GM21515 (cell line): ENCODE results near the gene PCSK7.
"Not testable (repeated sequence)": the region's sequence is repeated elsewhere in the genome, so short reads cannot be mapped to it uniquely, and the experiment has no call there.

Experiments
- ATAC-seq: cut with Tn5 transposase; IDR thresholded peaks from one replicate; pipeline ENCODE4 v1.9.1; 2021; ENCODE audit not compliant: unreplicated experiment

PCSK7 gene

DNA sequence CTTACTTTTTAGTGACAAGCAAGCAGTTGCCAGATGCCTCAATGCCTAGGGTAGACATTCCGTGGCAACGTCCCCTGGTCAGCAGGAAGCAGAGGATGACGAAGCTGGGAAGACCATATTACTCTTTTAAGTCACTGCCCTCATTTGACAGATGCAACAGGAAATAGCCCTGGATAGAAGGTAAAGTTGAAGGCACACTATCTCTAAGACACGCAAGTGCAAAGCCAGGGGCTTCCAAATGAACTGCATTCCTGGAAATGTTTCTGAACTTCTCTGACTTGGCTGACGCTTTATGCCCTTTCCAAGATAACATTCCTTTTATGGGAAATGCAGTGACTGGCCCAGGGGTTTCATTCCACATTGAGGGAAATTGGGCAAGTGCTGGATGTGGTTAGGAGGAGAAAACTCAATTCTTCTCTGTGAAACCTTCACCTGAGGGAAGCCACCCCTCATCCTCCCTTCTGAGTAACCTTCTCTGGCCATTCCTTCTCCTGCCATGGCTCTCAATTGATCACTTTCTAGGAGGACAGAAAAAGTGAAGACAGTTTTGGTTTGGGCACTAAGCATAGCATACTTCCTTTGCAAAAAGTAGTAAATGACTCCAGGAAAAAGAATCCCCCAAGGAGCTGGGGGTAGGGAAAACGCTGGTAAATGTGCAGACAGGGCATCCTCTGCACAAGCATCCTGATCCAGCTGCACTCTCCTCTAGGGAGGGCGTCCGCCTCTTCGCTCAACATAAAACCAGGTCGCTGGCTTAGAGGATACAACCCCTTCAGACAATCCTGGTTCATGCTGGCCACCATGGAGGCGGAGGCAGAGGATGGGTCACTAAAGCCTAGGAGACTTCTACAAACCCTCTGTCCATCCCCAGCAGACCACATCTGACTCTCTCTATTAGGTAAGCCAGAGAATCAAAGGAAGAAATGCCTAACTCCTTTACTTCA is 14.5 kb downstream of the PCSK7 start:
- ATAC-seq = no peak

DNA sequence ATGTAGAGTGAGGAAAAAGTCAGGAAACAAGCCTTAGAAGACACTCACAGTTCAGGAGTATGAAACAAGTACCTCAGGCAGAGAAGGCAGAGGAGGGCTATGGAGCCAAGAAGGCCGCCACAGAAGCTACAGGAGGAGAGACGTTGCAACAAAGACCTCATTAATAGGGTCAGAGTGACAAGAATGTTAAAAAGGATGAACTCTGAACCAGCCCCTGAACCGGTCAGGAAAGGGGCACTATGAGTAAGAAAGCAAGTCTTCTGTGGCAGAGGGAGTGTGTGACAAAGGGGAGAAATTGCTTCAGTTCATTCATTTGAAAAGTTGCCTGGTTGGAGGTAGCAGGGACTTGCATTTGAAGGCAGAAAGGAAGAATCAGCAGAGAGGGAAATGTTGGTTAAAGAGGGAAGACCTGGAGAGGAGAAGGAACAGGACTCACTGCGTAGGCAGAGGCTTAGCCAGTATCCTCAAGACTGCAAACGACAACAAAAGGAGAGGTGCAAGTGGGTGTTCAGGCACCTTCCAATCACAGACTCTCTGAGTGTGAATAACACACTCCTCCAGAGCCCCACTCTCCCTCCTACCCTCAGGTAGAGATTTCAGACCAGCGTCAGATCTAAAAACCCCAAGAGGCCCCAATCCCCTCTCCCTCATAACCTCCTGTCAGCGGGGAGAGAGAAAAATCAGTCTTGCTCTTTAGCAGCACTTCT is 17.3 kb downstream of the PCSK7 start:
- no peak for ATAC-seq

DNA sequence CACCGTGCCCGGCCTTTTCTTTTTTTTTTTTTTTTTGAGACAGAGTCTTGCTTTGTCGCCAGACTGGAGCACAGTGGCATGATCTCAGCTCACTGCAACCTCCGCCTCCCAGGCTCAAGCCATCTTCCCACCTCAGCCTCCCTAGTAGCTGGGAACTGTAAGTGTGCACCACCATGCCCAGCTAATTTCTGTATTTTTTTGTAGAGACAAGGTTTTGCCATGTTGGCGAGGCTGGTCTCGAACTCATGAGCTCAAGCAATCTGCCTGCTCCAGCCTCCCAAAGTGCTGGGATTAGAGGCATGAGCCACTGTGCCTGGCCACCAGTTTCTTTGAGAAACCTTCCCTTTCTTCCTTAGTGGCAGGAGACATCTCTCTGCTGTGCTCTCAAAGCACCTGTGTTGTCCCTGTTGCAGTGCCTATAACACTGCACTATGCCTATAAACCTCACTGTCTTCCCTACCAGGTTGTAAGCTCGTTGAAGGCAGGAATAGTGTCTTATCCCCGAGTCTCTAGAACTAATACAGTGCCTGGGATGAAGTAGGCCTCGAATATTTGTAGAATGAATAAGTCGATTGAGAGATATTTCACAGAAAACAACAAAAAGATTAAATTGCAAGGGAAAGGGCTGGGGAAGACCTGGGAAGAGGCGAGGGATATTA is 19.0 kb downstream of the PCSK7 start:
- ATAC-seq = no peak

DNA sequence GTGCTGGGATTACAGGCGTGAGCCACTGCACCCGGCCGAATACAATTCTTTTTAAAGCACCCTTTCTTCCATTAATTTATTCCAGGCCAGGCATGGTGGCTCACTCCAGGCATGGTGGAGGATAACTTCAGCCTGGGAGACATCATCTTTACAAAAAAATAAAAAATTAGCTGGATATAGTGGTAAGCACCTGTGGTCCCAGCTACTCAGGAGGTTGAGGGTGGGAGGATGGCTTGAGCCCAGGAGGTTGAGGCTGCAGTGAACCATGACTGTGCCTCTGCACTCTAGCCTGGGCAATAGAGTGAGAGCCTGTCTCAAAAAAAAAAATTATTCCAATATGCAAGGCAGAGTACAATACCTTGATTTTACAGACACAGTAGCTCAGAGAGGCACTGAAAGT is 21.3 kb downstream of the PCSK7 start:
- ATAC-seq = no peak

DNA sequence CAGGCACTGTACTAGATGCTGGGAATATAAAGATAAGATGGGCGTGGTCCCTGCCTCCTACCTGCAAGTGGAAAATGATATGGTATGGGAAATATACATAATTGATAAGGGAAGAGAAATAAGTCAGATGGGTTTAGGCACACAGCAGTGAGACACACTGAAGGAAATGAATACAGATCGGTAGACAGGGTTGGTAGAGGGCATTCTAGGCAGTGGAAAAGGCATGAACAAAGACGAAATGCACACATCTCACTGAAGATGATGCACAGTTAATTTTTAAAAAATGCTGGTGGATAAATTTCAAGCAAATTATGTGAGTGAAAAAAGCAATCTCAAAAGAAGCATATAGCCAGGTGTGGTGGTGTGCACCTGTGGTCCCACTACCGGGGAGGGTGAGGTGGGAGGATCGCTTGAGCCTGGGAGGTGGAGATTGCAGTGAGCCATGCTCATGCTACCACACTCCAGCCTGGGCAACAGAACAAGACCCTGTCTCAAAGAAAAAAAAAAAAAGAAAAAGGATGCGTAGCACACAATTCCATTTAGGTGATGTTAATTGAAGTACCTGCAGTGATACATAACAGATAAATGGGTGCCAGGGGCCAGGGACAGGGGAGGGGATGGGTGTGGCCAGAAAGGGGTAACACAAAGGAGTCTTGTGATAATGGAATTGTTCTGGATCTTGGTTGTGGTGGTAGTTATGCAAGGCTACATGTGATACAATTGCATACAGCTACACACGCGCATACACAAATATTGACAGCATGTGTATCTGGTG is 22.3 kb downstream of the PCSK7 start:
- ATAC-seq = not testable (repeated sequence)

DNA sequence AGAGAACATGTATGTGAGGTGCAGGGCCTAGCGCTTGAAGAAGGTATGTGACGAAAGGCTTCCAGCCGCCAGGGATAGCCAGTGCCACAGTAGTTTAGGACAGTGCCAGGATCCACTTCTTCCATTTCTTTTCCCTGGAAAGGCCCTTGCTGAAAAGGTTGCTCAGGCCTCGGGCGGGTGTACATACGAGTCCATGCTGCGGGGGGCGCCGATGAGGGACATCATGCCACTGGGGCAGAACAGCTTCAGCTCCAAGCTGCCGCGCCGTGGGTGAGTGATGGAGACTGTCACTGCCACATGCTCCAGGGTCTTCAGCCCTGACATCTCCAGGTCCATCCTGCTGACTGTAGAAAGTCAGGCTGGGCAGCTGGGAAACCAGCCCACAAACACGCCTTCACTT is 23.2 kb downstream of the PCSK7 start:
- not testable (repeated sequence) for ATAC-seq

DNA sequence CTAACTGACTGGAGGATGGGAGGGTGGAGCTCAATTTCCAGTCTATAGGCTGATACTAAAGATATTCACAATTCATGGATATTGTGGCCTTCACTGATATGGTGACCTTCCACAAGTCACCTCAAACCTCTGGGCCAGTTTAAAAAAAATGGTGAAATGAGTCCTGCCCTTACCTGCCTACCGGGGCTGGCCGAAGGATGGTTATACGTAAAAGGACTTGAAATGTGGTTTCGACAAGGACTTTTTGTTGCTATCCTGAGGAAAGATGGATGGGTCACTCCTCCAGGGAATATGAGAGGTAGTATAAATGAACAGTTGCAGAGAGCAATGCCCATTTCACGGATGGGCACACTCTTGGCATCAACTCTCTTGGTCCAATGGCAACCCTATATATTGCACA is 24.4 kb downstream of the PCSK7 start:
- ATAC-seq = not testable (repeated sequence)

DNA sequence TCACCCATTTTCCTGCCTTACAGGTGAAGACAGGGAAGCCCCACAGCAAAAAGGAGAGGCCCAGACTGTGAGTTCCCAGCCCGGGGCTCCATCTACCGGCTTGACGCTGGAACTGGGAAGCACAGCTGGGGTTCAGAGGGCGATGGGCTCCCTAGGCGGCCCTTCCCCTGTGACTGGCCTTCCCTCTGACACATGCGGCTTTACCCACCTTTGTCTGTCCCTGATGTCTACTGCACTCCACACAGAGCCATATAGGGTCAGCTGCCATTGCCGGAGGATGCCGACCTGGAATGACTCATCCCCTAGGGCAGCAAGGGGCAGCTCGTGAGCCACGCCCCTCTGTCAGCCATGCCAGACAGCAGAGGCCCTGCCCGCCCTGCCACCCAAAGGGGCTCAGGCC is 25.0 kb downstream of the PCSK7 start:
- not testable (repeated sequence) for ATAC-seq

DNA sequence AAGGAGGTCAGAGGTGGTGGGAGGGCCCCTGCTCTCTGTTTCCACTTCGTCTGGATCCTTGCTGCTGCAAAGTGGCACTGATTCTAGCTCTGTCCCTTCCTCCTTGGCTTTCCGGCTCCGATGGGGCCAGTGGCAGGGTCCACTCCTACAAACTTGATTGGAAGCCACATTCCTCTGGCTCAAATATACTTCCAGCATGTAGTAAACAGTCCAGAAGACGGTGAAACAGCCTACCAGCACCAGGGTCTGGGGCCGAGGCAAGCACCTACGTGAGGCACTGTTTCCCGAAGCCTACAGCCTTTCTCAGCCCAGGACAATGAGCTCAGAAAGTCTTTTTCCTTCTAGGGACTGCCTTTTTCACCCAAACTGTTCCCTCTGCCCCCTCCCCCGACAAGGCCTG is 25.8 kb downstream of the PCSK7 start:
- ATAC-seq = not testable (repeated sequence)

DNA sequence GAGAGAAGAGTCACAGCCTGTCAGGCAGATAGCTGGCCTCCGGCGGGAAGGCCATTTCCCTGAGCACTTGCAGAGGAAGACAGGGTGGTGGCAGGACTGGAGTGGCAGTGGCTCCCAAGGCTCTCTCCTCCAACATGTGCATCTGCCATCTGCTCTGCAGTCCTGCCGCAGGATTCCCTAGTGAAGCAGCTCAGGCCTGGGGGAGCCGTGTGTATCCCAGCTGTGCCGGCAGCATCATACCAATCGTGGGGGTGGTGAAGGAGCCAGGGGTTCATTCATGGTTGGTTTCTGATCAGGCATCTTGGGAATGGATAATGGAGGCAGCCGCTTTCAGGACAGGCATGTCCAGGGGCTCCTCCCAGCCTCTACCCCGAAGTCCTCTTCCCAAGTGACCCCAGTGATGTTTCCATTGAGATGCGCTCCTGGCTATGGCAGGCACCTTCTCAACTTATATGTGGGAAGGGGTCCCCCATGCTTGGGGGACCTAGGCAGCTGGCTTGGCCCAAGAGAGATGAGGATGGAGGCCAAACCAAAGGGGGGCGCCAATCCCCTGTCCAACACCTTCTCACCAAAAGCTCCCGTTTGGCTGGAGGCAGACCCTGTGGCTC is 26.6 kb downstream of the PCSK7 start:
- ATAC-seq = no peak

DNA sequence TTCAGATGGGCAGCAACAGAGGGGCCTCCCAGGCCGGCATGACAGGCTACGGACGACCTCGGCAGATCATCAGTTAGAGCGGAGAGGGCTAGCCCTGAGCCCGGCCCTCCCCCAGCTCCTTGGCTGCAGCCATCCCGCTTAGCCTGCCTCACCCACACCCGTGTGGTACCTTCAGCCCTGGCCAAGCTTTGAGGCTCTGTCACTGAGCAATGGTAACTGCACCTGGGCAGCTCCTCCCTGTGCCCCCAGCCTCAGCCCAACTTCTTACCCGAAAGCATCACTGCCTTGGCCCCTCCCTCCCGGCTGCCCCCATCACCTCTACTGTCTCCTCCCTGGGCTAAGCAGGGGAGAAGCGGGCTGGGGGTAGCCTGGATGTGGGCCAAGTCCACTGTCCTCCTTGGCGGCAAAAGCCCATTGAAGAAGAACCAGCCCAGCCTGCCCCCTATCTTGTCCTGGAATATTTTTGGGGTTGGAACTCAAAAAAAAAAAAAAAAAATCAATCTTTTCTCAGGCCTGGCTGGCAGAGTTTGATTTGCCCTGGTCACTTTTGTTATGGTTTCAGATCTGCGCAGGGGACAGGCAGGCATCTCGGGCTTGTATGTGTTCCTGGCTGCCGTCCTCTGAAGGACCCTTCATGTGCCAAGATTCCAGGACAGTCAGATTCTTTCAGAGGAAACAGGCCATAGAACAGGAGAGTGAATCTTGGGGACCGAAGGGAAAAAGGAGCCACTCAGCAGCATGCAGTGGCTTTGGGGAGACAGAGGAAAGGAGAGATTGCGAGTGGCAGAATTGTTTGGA is 27.4 kb downstream of the PCSK7 start:
- no peak for ATAC-seq

DNA sequence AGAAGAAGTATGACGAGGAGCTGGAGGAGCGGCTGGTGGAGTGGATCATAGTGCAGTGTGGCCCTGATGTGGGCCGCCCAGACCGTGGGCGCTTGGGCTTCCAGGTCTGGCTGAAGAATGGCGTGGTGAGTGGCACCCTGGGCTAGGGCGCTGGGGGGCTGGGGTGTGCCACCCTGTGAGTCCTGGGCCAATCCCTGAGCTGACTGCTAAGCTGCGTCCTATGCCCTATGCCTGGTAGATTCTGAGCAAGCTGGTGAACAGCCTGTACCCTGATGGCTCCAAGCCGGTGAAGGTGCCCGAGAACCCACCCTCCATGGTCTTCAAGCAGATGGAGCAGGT is 28.8 kb downstream of the PCSK7 start:
- ATAC-seq = no peak

DNA sequence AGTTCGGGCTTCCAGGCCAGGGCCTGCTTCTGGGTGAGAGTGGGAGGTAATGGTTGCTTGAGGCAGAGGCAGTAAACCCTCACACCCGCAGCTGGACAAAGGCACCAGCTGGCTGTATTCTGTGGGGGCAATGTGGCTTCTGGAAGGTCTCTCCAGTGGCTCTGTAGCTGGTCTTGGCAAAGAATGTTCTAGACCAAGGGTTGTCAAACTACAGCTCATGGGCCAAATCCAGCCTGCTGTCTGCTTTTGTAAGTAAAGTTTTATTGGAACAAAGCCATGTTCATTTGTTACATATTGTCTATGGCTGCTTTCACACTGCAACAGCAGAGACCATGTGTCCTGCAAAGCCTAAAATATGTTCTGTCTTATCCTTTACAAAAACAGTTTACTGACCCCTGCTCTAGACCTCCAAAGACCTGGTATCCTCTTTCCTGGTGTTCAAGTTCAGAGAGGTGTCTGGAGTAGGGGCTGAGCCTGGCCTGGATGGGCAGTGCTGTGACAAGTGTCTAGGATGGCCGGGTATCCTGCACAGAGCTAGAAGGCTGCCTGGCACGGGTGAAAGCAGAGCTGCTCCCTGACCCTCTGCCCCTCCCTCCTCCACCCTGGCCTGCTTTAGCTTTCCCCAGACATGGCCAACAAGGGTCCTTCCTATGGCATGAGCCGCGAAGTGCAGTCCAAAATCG is 29.3 kb downstream of the PCSK7 start:
- no peak for ATAC-seq

DNA sequence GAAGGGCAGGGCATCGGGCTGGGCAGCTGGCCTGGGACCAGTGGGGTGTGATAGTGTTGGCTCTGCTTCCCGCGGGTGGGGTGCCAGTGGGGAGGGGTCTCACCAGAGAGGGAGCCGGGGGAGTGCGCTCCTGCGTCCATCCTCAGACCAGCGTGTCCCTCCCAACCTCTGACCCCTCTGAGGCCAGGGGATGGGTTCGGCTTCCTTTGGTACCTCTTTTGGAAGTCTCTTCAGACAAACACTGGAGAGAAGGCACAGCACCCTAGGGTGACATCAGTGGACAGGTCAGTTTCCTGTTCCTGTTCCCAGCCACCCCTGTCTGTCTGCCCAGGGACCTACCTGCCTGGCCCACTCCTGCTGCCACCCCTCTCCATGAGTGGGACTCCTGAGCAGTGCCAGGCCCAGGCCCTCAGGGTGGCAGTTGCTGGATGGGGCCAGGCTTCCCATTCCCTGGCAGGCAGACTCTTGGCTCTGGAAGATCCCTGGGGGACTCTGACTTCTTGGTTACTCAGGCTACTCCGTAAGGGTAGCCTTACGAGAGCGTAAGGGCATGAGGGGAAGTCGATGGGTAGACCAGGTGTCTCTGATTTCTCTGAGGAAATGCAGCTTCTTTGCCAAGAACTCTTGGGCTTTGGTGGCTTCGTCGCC is 30.1 kb downstream of the PCSK7 start:
- no peak for ATAC-seq

DNA sequence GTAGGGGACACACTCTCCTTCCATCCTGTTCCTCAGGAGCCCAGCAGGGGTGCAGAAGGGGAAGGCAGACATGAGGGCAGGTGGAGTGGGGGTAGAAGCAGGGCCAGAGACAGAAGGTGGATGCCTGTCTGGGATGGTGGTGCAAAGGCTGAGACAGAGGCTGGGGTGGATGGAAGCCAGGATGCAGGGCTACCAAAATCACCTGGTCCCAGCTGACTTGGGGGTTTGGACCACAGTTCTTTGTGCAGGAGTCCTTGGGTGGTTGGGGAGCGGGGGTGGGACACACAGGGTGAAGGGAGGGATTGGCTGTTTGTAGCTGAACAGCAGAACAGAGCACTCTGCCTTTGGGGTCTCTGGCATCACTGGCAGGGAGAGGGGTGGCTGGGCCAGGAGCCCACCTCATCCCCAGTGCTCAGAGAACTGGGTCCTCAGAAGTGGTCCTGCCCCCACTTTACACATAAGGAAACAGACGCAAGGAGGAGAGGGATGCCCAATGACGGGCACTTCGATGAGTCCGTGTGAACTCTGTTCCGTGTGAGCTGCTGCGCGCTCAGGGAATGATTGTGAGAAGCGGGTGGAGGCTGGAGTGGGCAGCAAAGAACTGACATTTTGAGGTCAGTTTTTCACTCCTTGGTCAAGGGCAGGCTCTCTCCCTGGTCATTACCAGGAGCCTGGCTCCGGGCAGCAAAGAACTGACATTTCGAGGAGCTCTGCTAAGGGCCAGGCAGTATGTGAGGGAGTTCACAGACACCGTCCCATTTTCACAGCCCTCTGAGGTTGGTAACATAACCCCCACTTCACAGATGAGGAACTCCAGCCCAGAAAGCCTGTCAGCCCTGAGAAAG is 30.8 kb downstream of the PCSK7 start:
- no peak for ATAC-seq

DNA sequence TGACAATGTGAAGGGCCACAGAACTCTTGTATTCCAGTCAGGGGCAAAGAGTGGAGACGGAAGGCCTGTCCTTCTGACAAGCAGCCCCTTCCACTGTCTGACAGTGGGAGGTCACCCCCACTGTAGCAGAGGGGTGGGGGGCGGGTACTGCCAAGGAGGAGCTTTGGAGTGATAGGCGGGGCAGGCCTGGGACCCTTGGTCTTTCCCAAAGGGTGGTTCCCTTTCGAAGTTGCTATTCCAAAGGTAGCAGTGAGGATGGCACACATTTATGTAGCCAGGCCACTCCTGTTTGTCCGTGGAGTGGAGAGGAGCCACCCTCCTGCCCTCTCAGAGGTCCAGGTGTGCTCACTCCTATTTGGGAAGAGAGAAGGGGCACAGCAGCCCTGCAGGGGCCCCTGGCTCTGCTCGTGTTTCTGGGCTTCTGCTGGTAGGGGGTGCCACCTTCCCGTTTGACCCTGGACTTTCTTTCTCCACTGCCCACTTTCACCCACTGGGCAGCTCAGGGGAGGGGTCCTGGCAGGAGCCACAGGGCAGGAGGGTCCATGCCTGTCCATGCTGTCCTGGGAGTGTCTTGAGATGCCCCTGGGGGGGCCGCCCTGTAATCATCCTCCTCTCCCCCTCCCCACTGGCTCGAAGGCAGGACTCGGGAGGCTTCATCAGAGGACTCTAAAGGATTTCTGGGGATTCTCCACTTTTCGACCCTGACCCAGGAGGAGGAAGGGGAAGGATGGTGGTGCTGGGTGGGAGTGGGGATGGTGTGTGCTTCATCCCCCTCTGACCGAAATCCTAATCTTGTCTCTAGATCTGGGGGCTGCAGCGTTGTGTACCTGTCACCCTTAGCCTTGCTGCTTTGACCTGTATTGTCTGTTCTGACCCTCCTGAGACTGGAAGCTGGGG is 31.7 kb downstream of the PCSK7 start:
- no peak for ATAC-seq
